OCI-LY7 (cell line): Measurements from ENCODE around the gene LAPTM5. TPM values are rescaled to one million over a fixed set of nuclear protein-coding genes. Genes with fewer than 3 reads are reported as not detected.

Source experiments
- BruUV-seq: library from RNA; stranded (reverse); fragments of 400-500 nt; replicated peaks from 2 replicates; lab custom pipeline; 2021; lab: Mats Ljungman, UMichigan
- CTCF ChIA-PET: fragments of 300-600 bp; sonication (Branson Sonifier 250); formaldehyde crosslinking; loops from one replicate; lab custom pipeline; 2022; ENCODE audit warnings: antibody characterized with exemption; ENCODE audit not compliant: unreplicated experiment; lab: Charles Lee
- POLR2A ChIA-PET: fragments of 300-600 bp; sonication (Branson Sonifier 250); formaldehyde crosslinking; loops from one replicate; lab custom pipeline; 2022; ENCODE audit warnings: antibody characterized with exemption; lab: Charles Lee
- DNase-seq: peaks from one replicate; pipeline ENCODE4 v3.0.0-alpha.2; 2015; ENCODE audit warnings: low spot score
- H2AFZ ChIP-seq: fragments of 200-600 bp; sonication (generic), shearing (Covaris generic); 2 replicates; pipeline ENCODE4 v1.6.1; 2014; ENCODE audit warnings: mild to moderate bottlenecking, antibody characterized with exemption, low read length, moderate library complexity
- H3K27ac ChIP-seq: fragments of 200-600 bp; sonication (generic); 2 replicates; pipeline ENCODE4 v1.5.1; 2014; ENCODE audit warnings: mixed run types, low read depth, mild to moderate bottlenecking, moderate library complexity, low read length, inconsistent platforms; ENCODE audit not compliant: poor library complexity, severe bottlenecking
- H3K36me3 ChIP-seq: fragments of 200-600 bp; sonication (generic); 2 replicates; pipeline ENCODE4 v1.6.1; 2014; ENCODE audit warnings: mild to moderate bottlenecking, antibody characterized with exemption, low read length, moderate library complexity, mixed read lengths; ENCODE audit not compliant: insufficient read depth
- H3K4me1 ChIP-seq: fragments of 200-600 bp; sonication (generic); 2 replicates; pipeline ENCODE4 v1.5.1; 2014; ENCODE audit warnings: mild to moderate bottlenecking, low read length; ENCODE audit not compliant: insufficient read depth, poor library complexity, severe bottlenecking
- H3K4me2 ChIP-seq: fragments of 200-600 bp; sonication (generic); 2 replicates; pipeline ENCODE4 v1.6.1; 2014; ENCODE audit warnings: mild to moderate bottlenecking, low read length
- H3K4me3 ChIP-seq: fragments of 200-600 bp; sonication (generic); 2 replicates; pipeline ENCODE4 v1.5.1; 2014; ENCODE audit warnings: mild to moderate bottlenecking, low read depth, low read length; ENCODE audit not compliant: poor library complexity, severe bottlenecking
- H3K79me2 ChIP-seq: fragments of 200-600 bp; sonication (generic); 2 replicates; pipeline ENCODE4 v1.6.1; 2016; ENCODE audit warnings: low read depth, mild to moderate bottlenecking, low read length, moderate library complexity, mixed read lengths; ENCODE audit not compliant: insufficient read depth
- H3K9me2 ChIP-seq: fragments of 200-600 bp; sonication (generic); 2 replicates; pipeline ENCODE4 v1.6.1; 2016; ENCODE audit warnings: mild to moderate bottlenecking, low read length, mixed read lengths; ENCODE audit not compliant: insufficient read depth
- H3K9me3 ChIP-seq: fragments of 200-600 bp; sonication (generic); 2 replicates; pipeline ENCODE4 v1.6.1; 2014; ENCODE audit warnings: mild to moderate bottlenecking, mixed run types, low read length, mixed read lengths
- H4K20me1 ChIP-seq: fragments of 200-600 bp; sonication (generic); 2 replicates; pipeline ENCODE4 v1.6.1; 2014; ENCODE audit warnings: mild to moderate bottlenecking, antibody characterized with exemption, low read length, moderate library complexity, mixed read lengths; ENCODE audit not compliant: insufficient read depth
- CTCF ChIP-seq: fragments of 200-600 bp; sonication (generic); conservative IDR thresholded peaks from 2 replicates; pipeline ENCODE4 v1.5.1; 2014; ENCODE audit warnings: mild to moderate bottlenecking, antibody characterized with exemption, low read length, moderate library complexity, mixed read lengths
- EZH2phosphoT487 ChIP-seq: fragments of 200-600 bp; sonication (generic); IDR thresholded peaks from 2 replicates; pipeline ENCODE4 v1.6.1; 2018; ENCODE audit warnings: low read depth, borderline replicate concordance, mild to moderate bottlenecking, mixed run types, antibody characterized with exemption, low read length, moderate library complexity, mixed read lengths
- intact Hi-C: fragments of 100-400 bp; cut with micrococcal nuclease; formaldehyde crosslinking; loops from one replicate; pipeline ENCODE4 v1.10.0; 2022; ENCODE audit not compliant: unreplicated experiment
- total RNA-seq, 2 experiments: library from RNA; depleted of rRNA in 1 of 2; stranded (reverse); fragments of >200 nt in 1 of 2; shearing (Covaris generic) in 1 of 2; gene quantifications; 2 replicates each; pipeline ENCODE4 v1.2.3, GENCODE V29; 2014 to 2022

The LAPTM5 gene
- total RNA-seq, 2 experiments from 2014 or later, result 113 to 137 TPM

- POLR2A ChIA-PET, result interaction anchor here (1.5 kb wide), 1 partner anchor 22 kb away, joined by 5 read pairs; no protein-coding TSS in a partner anchor
Observed at GRCh38 chr1:30735124-30735523, 22.4 kb downstream of the LAPTM5 start.

GRCh38 chr1:30734580-30734979, 23.0 kb downstream of the LAPTM5 start:
- BruUV-seq, result no TSS peak
- Histone ChIP-seq H4K20me1 (no peaks in the 10 kb centered on the region), H2AFZ (no peak overlapping the region), H3K4me3 (no peak overlapping the region), H3K27ac (no peak overlapping the region), H3K79me2 (no peaks in the 10 kb centered on the region), H3K36me3 (peaks cover 29% of the 10 kb centered on the region), H3K4me2 (no peak overlapping the region), H3K9me3 (no peaks in the 10 kb centered on the region), H3K4me1 (peaks cover 40% of the 10 kb centered on the region), H3K9me2 (no peaks in the 10 kb centered on the region)
- ChIA-PET CTCF (no interaction called here), POLR2A (no interaction called here)
- intact Hi-C loops, result no loop called here
- TF ChIP-seq EZH2phosphoT487 (no peak), CTCF (no peak)
- no peak for DNase-seq

More at GRCh38 chr1:30735124-30735523, 22.4 kb downstream of the LAPTM5 start:
- Histone ChIP-seq H2AFZ (no peak overlapping the region), H3K4me1 (peaks cover 35% of the 10 kb centered on the region), H3K9me3 (no peaks in the 10 kb centered on the region), H3K79me2 (no peaks in the 10 kb centered on the region), H3K9me2 (no peaks in the 10 kb centered on the region), H3K4me3 (no peak overlapping the region), H3K4me2 (no peak overlapping the region), H3K27ac (no peak overlapping the region), H4K20me1 (no peaks in the 10 kb centered on the region), H3K36me3 (peaks cover 33% of the 10 kb centered on the region)
- CTCF ChIA-PET, result no interaction called here
- BruUV-seq, result no TSS peak
- intact Hi-C loops, result no loop called here
- DNase-seq, result no peak
- TF ChIP-seq EZH2phosphoT487 (no peak), CTCF (no peak)

GRCh38 chr1:30734106-30734505, 23.5 kb downstream of the LAPTM5 start:
- no peak for TF ChIP-seq EZH2phosphoT487
- no peak for TF ChIP-seq CTCF
- Histone ChIP-seq H2AFZ (no peak overlapping the region), H3K4me2 (no peak overlapping the region), H3K4me3 (no peak overlapping the region), H3K9me3 (no peaks in the 10 kb centered on the region), H3K4me1 (peaks cover 45% of the 10 kb centered on the region), H3K36me3 (peaks cover 24% of the 10 kb centered on the region), H3K9me2 (no peaks in the 10 kb centered on the region), H3K27ac (no peak overlapping the region), H4K20me1 (no peaks in the 10 kb centered on the region), H3K79me2 (no peaks in the 10 kb centered on the region)
- ChIA-PET CTCF (no interaction called here), POLR2A (no interaction called here)
- BruUV-seq, result no TSS peak
- intact Hi-C loops, result no loop called here
- no peak for DNase-seq
